ENCODE measurements around the gene IQGAP3.
"Not testable (repeated sequence)": the region's sequence is repeated elsewhere in the genome, so short reads cannot be mapped to it uniquely, and the experiment has no call there.

Gene IQGAP3

DNA sequence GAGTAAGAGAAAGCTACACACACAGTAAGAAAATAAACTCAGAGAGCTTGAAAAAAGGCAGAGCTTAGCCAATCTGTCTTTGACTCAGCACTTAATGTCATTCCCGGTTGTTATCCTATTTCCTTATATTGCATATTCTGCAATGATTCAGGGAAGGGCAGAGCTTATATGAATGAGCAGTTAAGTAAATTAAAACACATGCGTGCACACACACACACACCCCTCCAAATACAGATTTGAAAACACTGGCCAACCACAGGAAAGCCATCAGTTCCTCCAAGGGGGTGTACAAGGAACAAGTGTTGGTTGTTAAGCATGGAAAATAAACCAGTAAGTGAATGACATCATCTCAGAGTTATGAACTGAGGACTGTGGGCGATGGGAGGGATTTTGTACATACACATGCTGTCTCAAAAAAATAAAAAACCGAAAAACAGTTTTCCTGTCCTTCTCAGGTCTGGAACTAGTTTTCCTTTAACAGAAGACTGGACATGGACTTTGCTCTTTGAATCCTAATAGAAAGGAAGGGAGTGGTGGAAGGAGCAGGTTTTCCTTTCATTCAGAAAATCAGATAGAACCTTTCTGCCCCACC, 1.0 kb downstream of the IQGAP3 start:
- DNase-seq (ENCODE audit: low read depth, low spot score): no peak

DNA sequence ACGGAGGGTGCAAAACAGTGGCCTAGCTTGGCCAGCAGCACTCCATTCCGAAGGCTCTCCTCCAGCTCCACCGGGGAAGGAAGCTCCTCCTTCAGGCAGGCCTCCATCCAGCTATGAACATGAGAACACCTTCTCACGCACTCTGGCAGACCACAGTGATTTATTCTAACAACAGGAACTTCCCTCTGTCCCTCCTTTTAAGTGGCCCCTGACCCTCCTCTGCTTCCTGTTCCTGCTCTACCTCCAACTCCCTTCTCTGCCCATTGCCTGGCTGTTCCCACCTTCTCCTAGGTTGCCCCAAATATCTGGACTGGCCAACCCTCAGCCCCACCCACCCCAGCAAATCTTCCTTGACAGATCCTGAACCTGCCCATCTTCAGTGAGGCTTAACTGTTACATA, 5.9 kb downstream of the IQGAP3 start:
- DNase-seq (ENCODE audit: low read depth, low spot score): no peak

DNA sequence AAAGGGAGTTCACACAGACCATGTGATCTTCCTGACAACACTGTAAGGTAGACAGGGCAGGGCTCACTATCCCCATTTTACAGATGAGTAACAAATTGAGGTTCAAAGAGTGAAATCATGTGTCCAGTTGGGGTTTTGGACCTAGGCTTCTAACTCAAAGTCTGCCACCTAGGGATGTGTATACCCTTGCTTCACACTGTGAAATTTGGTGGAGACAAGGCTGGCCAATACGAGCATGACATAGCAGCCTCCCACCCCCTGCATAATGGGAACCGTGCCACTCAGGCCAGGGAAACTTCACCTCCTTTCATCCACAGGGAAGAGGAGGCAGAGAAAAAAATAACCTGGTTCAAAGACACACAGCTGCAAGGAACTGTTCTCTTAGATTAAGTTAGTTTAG, 6.8 kb downstream of the IQGAP3 start:
- DNase-seq (ENCODE audit: low read depth, low spot score): no peak

DNA sequence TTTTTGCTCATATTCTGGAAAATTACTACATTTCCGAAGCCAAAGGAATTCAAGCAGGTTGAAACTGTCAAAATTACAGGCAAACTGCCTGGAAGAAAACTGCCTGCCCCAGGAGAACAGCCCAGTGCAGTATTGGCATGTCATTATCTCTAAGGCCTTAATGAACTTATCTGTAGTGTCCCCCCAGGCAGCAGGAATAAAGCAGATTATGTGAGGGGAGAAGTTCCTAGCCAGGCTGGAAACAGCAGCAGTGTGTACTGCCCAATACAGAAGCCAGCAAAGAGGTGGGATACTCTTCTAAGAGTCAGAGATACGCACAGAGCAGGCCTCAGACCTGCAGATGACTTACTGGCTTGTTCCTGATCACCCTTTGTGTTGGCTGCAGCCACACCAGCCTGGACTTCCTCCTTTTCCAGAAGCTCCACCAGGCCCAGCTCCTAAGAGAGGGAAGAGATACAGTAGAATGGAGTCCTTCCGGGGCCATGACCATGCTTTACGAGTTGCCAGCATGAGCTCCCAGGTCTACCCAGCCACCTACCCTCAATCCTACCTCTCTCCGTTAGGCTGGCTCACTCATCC, 11.7 kb downstream of the IQGAP3 start:
- DNase-seq (ENCODE audit: low read depth, low spot score): no peak

DNA sequence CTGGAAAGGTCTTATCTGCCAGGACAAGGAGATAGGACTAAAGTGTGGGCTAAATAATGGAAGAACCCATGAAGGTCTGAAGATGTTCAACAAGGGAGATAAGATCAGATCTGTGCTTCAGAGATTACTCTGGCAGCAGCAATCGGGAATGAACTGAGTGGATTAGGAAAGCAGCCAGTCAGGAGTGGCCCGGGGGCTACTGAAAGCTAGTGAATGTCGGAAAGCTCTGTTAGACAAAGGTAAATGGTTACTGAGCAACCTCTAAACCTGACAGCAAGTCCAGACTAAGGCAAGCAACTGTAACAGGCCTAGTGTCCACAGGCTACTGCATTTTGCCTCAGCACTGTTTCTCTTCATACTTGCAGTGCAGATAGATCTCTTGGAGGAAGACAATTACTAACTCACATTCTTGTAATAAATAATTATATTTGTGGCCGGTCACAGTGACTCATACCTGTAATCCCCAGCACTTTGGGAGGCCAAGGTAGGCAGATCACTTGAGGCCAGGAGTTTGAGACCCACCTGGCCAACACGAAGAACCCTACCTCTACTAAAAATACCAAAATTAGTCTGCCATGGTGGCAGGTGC, 12.5 kb downstream of the IQGAP3 start:
- no peak for DNase-seq (ENCODE audit: low read depth, low spot score)

DNA sequence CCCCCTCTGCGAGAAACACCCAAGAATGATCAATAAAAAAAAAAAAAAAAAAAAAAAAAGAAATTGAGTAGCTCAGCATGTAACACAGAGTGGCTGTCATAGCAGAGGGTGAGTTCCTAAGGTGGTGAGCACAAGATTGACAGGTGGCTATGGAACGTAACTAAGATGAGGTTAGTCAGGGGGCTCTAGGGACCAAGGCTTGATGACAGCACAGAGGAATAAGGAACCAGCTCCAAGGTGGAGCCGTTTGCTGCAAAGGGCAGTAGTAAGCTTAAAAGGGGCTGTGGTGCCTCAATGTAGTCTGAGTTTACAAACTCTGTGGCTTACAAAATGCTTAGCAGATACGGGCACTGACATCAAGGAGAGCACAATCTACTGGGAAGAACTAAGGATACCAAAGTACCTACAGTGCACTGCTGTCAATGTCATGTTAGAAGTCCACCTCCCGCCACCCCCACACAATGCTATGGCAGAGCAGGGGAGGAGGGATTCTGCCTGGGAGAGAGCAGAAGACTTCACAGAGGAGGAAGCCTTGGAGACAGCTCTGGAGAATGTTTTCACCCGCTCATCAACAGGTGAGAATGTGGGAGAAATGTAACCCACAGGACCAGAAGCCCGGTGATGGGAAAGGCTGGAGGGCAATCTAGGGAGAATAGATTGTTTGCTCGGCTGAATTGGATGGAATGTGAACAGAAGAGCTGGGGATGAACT, 13.1 kb downstream of the IQGAP3 start:
- no peak for DNase-seq (ENCODE audit: low read depth, low spot score)

DNA sequence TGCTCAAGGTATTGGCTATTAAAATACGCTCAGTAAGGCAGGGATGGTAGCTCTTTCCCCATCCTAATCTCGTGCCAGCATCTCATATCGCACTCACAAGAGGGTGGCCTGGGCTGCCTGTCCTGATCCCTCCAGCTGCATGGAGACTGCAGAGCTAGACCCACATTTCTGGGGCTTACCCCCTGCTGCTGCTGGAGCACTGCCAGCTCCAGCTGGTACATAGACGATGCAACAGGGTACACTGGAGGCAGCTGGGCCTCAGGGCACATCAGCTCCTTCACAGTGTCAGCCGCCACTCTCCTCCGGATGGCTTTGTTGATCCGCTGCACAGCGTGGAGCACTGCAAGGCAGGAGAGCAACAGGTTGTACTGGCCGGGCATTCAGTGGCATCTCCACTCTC, 16.0 kb downstream of the IQGAP3 start:
- DNase-seq (ENCODE audit: low read depth, low spot score): no peak

DNA sequence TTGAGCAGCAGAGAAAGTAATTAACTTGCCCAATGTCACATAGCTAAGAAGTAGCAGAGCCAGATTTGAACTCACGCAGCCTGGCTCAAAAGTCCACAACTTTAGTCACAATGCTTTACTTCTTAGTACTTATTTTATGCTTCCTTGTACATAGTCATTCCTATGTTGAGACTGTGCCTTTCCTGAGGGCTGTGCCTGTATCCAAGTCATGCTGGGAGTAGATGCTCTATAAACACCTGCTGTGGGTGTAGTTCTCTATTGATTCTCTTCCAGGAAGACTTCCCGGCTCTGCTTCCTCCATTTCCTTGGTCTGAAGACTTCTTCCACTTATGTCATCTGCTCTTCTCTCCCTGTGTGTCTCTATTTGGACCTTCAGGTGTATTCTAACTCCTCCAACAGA, 16.6 kb downstream of the IQGAP3 start:
- DNase-seq (ENCODE audit: low read depth, low spot score): no peak

DNA sequence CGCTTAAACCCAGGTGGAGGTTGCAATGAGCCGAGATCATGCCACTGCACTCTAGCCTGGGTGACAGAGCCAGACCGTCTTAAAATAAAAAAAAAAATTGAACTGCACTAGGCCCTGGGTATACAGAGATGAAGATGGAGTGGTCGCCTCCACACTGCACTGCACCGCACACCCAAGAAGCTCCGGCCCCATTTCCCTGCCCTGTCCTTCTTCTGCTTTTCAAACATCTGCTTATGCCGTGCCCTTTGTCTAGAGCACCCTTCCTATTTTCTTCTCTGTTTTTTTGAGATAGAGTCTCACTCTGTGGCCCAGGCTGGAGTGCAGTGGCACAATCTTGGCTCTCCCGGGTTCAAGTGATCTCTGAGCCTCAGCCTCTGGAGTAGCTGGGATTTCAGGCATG, 17.4 kb downstream of the IQGAP3 start:
- DNase-seq (ENCODE audit: low read depth, low spot score): no peak

DNA sequence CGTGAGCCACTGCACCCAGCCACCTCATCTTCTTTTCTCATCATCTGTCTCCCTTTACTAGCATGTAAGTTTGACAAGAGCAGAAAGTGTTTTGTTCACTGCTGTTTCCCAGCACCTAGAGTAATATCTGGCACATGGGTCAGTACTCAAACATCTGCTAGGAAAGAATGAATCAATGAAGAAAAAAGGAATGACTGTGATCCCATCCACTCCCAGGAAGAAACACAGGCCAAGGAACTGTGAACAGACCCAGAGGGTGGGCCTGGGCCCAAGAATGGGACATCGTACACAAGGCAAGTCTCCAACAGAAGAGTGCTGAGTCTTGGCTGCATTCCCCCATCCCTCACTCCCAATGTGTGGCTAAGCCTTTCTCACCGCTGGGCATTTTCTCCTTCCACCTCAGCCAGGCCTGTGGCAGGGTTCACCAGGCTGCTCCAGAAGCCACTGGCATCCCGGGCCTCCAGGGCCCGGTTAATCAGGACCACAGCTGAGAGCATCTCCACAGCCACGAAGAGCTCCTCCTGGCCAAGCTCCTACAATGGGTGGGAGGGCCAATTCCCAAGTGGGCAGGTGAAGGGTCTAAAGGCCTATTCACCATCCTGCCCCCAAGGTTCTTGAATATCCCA, 18.4 kb downstream of the IQGAP3 start:
- no peak for DNase-seq (ENCODE audit: low read depth, low spot score)

DNA sequence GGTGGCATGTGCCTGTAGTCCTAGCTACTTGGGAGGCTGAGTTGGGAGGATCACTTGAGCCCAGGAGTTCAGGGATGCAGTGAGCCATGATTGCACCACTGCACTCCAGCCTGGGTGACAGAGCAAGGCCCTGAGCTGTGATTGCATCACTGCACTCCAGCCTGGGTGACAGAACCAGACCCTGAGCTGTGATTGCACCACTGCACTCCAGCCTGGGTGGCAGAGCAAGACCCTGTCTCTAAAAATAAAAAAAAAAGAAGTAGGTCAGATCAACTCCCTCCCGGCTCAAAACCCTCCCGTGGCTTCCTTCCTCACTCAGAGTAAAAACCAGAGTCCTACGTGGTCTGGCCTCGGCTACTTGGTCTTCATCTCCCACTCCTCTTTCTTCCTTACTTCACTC, 19.4 kb downstream of the IQGAP3 start:
- DNase-seq (ENCODE audit: low read depth, low spot score): not testable (repeated sequence)

DNA sequence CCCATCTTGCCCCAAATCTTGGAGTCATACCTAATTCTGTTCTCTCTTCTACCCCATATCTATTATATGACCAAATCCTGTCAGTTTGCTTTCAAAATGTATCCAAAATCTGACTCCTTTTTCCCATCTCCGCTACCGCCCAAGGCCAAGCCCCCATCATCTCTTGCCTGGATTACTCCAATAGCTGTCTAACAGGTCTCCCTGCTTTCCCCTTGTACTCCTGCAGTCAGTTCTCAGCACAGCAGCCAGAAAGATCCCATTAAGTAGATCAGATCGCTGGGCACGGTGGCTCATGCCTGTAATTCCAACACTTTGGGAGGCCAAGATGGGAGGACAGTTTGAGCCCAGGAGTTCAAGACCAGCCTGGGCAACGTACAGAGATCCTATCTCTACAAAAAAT, 19.8 kb downstream of the IQGAP3 start:
- DNase-seq (ENCODE audit: low read depth, low spot score): no peak

DNA sequence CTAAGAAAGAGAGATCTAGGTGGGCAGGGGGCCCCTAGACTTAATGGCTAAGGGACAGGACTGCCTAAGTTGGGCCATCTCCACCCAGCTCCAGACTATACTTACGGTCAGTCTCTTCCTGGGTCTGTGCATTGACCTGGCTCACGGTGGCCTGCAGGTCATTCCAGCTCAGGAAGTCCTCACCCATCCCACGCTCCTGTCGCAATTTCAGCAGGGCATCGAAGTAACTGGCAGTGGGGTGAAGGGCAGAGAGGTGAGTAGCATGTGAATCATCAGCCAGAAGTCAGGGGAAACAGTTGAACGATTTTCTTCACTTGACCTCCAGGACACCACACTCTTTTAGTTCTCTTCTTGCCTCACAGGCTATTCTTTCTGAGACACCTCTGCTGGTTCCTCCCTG, 20.5 kb downstream of the IQGAP3 start:
- DNase-seq (ENCODE audit: low read depth, low spot score): no peak

DNA sequence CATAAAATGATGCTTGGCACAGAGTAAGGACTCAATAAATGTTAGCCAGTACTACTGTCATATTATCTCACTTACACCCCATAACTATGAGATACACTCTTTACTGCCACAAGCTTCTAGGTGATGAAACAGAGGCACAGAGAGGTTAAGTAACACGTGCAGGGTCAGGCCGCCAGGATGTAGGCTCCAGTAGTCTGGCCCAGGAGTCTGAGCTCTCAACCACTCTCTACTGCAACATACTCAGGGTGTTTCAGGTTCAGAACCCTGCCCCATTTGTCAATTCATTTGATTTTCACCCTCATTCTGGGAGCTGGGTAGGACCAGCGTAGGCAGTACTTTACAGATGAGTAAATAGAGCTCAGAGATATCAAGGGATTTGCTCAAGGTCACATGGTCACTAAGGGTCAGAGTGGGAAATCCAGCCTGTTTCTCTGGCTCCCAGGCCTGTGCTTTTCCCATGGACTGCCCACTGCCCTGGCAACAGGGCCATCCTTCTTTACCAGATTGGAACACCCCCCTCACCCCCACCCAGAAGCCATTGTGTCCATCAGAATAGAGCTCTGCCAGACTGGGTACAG, 21.2 kb downstream of the IQGAP3 start:
- DNase-seq (ENCODE audit: low read depth, low spot score): no peak

DNA sequence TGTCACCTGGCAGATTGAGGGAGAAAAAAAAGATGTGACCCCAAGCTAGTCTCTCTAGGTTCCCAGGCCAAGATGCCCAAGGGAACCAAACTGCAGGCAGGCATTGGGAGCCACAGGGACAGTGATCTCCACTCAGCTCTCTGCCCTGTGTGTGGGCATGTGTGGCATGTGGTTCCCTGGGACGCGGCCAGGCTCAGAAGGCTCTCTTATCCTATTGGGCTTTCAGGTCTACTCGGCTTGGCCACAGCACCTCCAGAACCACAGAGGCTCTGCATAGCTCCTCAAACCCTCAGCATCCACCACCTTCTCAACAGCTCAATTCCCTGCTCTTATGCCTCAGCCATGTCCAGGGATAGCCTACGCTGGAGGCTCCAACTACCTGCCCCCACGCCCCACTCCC, 22.0 kb downstream of the IQGAP3 start:
- no peak for DNase-seq (ENCODE audit: low read depth, low spot score)

DNA sequence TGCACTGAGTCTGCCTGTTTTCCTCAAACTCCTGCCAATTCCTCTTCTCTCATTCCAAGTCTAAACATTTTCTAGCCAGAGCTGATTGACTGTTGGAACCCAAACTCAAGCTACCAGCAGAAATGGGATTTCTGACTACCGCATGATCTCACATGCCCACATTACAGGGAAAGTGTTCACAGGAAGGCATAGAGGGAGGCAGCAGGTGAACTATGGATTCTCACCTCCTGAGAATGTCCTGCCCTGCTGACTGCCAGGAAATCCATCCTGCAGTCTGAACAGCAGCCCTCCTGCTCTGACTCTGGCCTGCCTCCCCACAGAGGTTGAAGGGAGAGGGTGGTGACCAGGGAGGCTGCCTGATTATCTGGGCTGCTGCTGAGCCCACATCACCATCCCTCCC, 22.5 kb downstream of the IQGAP3 start:
- no peak for DNase-seq (ENCODE audit: low read depth, low spot score)

DNA sequence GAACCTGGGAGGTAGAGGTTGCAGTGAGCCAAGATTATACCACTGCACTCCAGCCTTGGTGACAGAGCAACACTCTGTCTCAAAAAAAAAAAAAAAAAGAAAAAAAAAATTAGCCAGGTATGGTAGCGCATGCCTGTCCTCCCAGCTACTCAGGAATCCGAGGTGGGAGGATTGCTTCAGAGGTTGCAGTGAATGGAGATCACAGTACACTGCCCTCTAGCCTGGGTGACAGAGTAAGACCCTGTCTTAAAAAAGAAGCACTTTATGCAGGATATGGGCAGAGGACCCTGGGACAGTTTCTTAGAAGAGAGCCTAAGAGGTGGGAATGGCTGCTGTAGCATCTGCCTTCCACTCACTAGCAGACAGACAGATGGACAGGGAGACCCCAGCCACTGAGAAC, 23.0 kb downstream of the IQGAP3 start:
- no peak for DNase-seq (ENCODE audit: low read depth, low spot score)

DNA sequence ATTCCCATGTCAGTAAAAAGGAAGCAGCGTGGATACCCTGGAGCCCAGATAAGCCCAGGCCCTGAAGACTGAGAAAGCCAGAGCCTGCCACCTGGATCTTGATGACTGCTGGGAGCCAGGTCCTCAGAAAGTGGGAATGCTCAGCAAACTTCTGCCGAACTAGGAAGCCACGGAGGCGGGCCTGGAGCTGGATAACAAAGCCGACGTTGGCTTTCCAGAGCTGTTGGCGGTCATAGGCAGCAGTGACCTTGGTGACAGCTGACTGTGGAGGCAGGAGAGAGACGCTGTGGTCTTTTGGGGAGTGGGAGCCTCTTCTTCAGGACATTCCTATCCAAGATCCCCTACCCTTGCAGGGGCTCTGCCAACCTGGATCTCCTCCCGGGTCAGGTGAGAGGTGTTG, 24.4 kb downstream of the IQGAP3 start:
- DNase-seq (ENCODE audit: low read depth, low spot score): no peak

DNA sequence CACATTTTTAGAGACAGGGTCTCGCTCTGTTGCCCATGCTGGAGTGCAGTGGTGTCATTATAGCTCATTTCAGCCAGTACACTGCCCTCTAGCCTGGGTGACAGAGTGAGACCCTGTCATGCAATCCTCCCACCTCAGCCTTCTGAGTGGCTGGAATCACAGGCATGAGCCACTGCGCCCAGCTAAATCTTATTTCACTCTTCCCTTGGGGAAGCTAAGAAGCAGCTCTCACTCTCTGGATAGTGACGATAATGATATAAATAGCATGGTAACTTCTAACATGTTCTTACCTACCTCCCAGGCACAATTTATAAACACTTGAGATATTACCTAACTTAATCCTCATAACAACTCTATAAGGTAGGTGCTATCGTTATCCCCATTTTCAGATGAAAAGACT, 24.9 kb downstream of the IQGAP3 start:
- DNase-seq (ENCODE audit: low read depth, low spot score): no peak

DNA sequence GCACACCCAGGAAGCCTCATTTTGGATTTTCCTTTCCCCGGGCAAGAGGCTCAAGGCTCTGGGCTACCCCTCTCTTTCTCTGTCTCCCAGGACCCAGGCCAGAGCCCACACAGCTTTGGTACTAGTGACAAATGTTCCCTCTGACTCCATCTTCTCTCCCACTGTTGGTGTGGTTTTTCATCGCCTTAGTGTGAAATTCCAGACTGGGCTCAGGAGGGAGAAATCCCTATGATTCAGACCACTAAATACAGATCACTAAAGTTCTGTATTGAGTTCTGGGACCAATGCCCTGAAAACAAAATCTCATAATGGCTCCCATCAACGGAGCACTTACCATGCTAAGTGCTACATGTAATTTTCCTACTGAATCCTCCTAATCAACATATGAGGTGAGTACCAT, 26.1 kb downstream of the IQGAP3 start:
- no peak for DNase-seq (ENCODE audit: low read depth, low spot score)

DNA sequence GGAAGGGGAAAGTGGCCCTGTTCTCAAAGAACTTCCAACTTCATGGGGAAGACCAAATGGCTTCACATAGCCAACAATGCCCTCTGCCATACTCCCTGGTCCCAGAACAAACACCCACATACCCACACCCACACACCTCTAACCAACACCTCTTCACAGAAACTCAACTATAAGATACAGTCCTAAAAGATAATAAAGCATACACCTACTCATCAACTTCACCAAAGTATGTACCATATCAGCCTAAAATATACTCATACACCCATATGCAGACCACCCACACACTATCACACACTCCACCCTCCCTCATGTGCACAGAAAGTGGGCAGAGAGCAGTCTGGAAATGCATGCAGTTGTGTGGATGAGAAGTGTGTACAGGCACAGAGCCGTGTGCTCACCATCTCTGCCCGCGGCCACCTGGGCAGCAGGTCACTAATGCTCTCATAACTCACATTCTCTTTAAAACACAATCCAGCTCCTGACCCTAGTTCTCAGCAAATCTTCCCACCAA, 27.7 kb downstream of the IQGAP3 start:
- DNase-seq (ENCODE audit: low read depth, low spot score): no peak

DNA sequence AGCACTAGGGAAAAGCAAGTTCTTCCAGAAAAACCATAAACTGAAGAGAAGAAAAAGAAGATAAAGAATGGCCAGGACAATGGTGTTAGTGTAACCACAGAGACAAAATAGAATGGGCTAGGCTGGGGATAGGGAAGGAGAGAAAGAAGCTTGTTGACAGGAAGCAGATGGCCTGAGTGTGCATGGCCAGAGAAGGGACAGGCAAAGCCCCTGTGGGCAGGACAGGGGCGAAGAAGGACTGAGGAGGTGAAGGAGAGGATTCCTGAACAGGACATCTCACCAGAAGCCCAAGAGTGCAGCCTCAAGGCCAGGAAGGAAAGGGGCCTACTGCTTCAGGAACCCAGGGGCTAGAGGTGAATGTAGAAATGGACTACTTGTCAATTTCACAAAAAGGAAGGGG, 29.3 kb downstream of the IQGAP3 start:
- no peak for DNase-seq (ENCODE audit: low read depth, low spot score)

Measured in activated CD4-positive, CD25-positive, alpha-beta regulatory T cell treated with anti-CD3 and anti-CD28 coated beads, Interleukin-2, amount 50 U/mL, for 16 hours (primary cell).